ENCODE measurements around the gene NLK.
"Not testable (repeated sequence)": the region's sequence is repeated elsewhere in the genome, so short reads cannot be mapped to it uniquely, and the experiment has no call there.

The NLK gene

DNA sequence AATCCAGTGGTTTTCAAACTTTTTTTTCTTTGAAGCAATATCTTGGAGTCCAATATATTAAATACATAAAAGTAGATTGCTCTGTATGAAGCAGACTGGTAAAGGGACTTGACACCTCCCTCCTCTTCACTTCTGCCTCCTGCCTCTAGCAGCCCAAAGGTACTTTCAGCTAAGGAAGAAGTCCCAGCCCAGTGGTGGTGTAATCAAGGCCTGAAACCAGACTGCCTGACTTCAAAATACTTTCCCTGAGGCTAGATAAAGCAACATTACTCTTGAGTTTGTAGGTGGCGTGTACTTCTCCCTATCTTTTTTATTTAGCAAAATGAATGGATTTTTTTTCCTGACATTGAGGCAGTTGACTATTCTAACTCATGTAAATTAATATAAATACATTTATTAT, 154.2 kb downstream of the NLK start:
- DNase-seq (ENCODE audit: low spot score): no peak

DNA sequence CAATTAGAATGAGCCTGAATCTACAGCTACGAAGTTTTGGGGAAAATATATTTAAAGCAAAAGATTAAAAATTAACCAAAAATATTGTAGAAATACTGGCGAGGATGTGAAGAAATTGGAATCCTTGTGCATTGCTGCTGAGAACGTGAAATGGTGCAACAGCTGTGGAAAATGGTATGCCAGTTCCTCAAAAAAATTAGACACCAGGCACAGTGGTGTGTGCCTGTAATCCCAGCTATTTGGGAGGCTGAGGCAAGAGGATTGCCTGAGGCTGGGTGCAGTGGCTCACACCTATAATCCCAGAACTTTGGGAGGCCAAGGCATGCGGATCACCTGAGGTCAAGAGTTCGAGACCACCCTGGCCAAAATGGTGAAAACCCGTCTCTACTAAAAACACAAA, 156.6 kb downstream of the NLK start:
- DNase-seq (ENCODE audit: low spot score): no peak

DNA sequence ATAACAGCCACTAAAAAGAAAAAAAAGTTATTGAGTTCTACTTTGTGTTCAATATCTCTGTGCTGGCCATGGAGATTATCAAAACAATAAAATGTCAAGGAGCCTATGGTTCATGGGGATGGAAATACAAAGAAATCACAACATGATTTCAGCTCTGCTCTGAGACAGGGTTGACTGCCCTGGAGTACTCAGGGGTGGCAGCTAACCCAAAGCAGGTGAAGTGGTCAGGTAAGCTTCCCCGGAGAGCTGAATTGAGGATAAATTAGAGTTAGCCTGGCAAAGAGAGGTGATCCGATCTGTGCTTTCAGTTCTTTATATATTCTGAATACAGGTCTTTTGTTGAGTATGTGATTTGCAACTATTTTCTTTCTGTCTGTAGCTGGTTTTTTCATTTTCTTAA, 157.3 kb downstream of the NLK start:
- DNase-seq (ENCODE audit: low spot score): no peak

DNA sequence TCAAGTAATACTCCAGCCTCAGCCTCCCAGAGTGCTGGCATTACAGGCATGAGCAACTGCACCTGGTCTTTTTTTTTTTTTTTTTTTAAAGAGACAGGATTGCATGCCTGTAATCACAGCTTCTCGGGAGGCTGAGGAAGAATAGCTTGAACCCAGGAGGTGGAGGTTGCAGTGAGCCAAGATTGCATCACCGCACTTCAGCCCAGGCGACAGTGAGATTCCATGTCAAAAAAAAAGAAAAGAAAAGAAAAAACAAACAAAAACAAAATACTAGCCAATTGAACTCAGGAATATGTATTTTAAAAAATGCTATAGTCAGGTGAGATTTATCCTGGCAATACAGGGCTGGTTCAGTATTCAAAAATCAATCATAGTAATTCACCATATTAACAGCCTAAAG, 158.8 kb downstream of the NLK start:
- DNase-seq (ENCODE audit: low spot score): no peak

DNA sequence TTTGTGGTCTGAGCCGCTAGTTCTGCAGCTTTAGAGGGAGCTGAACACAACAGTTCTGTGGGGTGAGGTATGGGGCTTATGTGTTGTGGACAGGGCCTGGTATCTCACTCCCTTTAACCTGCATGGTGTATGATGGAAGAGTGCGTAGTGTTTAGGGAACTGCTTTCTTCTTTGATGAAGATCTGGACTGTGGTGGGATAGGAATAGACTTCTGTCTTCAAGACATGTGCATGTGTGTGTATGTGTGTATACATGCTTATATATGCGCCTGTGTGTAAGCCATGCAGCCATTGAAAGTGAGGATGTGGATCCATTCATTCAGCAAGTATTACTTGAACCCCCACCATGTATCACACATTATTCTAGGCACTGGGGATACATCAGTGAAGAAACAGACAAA, 161.8 kb downstream of the NLK start:
- no peak for DNase-seq (ENCODE audit: low spot score)

DNA sequence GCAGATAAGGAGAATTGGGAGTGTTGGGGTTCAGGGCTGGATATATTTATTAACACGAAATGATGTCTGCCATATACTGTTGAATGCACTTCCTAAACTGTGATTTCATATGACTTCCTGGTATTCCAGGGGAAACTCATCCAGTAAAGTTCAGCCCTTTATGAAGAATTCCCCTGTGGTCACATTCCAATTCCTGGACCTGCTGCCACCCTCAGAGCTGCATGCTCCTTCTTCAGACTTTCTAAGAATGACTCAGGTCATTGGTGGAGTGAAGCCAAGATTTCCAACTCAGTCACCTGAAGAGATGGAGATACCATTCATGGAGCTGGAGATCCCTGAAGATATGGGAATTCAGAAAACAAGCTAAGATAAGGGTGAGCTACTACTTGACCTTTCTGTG, 162.3 kb downstream of the NLK start:
- no peak for DNase-seq (ENCODE audit: low spot score)

DNA sequence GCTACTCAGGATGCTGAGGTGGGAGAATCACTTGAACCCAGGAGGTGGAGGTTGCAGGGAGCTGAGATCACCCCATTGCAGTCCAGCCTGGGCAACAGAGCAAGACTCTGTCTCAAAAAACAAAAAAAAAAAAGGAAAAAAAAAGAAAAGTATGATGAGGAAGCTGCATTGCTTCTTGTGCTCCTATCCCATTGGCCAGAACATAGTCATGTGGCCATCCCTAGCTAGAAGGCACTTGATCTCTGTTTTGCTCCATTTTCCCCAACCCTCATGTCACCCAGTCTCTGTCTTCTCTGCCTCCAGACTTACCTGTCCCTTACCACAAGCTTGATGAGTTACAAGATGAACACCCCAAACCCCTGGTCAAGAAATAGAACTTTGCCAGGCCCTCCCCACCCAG, 163.8 kb downstream of the NLK start:
- no peak for DNase-seq (ENCODE audit: low spot score)

DNA sequence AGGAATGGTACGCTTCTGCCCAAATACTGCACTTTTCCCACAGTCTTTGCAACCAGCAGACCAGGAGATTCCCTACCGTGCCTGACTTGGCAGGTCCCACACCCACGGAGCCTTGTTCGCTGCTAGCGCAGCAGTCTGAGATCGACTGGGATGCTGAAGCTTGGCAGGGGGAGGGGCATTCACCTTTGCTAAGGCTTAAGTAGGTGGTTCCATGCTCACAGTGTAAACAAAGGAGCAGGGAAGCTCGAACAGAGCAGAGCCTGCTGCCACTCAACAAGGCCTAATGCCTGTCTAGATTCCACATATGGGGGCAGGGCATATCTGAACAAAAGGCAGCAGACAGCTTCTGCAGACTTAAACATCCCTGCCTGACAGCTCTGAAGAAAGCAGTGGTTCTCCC, 169.3 kb downstream of the NLK start:
- DNase-seq (ENCODE audit: low spot score): no peak

DNA sequence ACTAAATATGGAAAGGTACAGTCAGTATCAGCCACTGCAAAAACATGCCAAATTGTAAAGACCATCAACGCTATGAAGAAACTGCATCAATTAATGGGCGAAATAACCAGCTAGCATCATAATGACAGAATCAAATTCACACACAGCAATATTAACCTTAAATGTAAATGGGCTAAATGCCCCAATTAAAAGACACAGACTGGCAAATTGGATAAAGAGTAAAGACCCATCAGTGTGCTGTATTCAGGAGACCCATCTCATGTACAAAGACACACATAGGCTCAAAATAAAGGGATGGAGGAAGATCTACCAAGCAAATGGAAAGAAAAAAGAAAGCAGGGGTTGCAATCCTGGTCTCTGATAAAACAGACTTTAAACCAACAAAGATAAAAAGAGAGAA, 171.1 kb downstream of the NLK start:
- DNase-seq (ENCODE audit: low spot score): not testable (repeated sequence)

DNA sequence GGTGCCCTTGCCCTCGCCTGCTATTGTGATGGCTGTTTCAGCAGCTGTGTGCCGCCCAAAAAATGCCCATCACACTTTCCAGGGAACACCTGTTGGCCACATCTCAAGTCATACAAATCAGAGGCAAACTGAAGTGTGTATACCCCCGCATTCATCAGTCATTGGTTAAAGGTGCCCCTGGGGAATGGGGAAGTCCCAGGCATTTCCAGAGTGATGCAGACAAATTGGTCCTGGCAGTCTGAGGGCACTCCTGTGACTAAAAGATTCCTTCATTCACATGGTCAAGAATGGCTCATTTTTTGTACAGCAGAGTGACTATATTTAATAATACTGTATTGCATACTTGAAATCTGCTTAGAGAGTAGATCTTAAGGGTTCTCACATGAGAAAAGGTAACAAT, 173.6 kb downstream of the NLK start:
- DNase-seq (ENCODE audit: low spot score): no peak

DNA sequence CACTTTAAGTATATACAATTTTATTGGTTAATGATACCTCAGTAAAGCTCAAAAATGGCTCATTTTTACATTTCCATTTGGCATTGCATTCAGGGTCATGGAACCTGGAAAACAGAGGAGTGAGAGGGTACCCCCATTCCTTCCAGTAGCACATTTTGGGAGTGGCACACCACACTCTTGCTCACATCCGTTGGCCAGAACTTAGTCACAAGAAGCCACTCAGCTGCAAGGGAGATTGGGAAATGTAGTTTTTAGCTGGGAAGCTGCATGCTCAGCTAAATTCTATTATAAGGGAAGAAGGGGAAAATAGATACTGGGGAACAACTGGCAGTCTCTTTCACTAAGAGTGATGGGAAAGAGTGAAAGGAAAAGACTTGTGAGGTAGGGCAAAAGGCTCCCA, 174.1 kb downstream of the NLK start:
- DNase-seq (ENCODE audit: low spot score): peak; percentile 61

DNA sequence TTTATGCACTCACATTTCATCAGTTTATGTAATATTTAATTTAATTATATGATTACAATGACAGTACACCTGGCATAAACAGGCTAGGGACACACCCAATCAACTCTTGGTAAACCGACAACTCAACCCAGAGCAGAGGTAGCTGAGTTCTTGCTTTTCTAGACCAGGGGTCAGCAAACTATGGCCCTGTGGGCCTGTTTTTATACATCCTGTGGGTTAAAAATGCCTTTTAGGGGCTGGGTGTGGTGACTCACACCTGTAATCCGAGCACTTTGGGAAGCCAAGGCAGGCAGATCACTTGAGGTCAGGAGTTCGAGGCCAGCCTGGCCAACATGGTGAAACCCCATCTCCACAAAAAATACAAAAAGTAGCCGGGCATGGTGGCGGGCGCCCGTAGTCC, 177.3 kb downstream of the NLK start:
- no peak for DNase-seq (ENCODE audit: low spot score)

DNA sequence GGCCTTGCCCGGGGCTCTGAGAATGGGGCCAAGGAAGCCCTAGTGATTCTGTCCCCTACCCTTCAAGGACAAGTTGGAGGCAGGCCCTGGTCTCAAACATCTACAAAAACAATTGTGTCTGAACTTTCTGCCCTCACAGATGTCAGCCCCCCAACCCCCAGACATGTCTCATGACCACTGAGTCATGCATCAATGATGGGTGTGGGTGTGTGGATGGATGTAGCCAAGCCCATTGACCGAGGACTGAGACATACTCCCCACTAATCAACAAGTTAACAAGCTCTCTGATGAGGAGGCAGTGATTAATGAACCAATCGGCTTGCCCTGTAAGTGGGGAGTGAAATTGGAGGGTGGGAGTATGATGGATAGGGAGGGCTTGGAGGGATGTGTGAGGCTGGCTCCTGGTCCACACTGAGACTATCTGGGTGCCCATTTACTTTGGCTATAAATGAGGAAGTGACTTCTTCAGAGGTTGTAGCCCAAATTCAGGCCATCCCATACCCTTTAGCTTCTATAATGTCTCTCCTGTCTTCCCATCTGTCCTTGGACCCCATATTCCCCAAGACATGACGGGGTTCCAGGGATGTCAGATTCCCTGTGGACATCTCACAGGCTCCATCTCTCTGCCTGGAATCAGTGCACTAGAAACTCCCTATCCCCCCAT, 179.4 kb downstream of the NLK start:
- no peak for DNase-seq (ENCODE audit: low spot score)

DNA sequence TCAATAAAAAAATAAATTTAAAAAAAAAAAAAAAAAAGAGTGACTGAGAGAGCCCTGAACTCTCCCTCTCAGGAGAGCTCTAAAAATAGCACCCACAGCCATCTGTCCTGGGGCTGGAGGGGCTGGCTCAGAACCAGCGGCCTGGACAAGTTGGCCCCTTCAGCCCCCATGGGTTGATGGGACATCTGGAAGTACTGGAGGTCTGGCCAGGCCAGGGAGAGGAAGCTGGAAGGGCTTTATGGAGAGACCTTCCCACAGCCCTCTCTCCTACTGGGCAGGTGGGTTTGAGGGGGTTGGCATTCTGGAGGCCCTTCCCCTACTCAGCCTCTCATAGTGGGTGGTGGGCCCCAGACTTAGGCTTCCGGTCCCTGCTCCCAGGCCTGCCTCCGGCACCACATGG, 182.8 kb downstream of the NLK start:
- DNase-seq (ENCODE audit: low spot score): no peak

DNA sequence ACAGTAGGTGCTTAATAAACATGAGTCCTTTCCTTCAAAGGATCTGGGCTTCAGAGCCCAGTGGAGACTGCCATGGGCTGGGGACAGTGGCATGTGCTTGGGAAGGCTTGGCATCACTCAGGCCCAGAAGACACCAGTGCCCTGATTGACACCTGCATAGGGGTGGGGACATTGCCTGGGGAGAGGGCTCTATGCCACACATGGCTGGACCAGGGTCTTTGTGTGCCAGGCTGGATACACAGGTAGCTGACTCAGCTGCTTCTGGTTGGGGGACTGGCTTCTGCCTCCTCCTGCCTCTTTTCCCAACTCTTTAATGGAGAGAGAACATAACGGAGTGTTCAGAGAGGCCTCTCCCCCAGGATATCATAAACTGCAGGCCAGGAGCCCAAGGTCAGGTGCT, 183.4 kb downstream of the NLK start:
- no peak for DNase-seq (ENCODE audit: low spot score)

DNA sequence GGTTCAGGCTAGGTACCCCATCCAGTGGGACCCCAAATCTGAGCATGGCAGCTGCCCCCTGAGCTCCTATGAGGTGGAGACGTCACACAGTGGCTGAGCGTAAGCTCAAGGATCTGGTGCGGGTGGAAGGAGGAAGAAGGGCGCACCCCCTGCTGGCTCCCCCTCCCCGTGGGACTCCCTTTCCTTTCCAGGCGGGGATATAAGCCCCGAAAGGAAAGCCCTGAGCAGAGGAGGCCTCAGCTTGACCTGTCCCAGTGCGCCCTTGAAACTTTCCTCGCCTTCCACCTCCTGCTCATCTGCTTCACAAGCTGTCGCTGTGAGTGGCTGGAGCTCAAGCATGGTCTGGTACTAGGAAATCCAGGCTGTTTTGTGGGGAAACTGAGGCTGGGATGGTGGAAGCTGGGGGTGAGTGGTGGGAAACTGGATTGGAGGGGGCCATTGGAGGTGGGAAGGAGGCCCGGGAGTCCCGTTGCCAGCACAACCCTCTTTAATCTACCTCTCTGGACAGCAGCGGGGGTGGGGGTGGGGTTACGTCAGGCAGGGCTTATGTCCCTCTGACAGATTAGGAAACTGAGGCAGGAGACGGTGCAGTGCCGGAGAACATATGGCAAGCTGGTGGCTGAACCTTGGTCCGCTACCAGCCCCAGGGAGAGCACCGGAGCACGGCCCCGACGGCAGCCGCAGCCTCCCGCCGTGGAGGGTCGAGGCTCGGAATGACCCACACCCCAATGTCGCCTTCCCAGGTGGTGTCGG, 184.3 kb downstream of the NLK start:
- no peak for DNase-seq (ENCODE audit: low spot score)

DNA sequence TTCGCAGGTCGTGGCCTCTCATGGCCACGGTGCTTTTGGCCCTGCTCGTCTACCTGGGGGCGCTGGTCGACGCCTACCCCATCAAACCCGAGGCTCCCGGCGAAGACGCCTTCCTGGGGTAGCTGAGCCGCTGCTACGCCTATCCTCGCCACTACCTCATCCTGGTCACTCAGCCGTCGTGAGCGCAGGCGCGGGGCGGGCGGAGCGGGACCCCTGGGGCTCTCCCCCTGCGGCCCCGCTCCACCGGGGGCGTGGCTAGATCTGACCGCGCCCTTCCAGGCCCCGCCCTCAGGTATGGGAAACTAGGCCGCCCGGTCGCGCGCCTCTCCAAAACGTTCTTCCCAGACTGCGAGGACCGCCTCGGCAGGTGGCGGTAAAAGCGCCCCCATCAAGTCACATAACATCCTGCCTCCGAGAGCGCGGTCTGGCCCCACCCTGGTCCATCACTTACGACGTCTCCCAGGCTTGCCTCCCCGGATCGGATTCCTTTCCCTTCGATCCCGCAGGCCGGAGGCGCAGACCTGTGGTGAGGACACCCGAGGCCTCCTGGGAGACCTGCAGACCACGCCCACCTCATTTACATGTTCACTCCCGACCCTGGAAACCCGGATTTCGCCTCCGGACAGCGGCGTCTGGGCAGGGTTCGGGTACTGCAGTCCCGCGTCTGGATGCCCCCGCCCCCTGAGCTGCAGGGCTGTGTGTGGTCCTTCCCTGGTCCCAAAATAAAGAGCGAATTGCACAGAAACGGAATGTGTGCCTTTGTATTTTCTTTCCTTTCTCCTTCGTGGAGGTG, 185.0 kb downstream of the NLK start:
- peak; percentile 46 for DNase-seq (ENCODE audit: low spot score)

DNA sequence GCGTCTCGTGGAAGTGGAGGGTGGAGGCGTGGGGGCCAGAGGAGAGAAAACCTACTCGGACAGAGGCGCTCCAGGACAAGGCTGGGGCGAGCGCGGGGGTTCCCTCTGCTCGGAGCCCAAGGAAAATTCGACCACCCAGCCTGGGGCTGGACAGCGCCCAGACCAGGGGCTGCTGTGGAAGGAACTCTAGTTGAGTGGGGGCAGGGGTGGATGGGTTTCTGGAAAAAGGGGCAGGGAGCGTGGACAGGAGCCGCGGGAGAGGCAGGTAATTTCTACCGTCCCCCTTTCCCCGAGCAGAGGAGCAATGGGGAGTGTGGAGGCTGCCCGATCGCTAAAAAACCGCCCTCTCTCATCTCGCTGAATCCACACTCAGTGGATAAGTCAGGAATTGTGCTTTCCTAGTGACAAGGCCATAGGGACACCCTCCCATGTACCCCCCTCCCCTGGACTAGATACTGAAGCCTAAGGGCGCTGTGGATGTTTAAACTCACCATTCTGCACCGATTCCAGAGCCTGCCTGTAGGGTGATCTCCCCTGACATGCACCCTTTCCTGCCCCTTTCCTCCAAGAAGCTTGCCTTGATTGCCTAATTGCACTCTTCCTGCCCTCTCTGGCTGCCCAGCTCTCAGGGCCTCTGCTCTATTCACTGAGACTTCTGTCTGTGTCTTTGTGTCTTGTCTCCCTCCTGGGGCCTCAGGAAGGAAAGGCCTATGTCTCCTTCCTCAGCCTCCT, 185.8 kb downstream of the NLK start:
- DNase-seq (ENCODE audit: low spot score): no peak

DNA sequence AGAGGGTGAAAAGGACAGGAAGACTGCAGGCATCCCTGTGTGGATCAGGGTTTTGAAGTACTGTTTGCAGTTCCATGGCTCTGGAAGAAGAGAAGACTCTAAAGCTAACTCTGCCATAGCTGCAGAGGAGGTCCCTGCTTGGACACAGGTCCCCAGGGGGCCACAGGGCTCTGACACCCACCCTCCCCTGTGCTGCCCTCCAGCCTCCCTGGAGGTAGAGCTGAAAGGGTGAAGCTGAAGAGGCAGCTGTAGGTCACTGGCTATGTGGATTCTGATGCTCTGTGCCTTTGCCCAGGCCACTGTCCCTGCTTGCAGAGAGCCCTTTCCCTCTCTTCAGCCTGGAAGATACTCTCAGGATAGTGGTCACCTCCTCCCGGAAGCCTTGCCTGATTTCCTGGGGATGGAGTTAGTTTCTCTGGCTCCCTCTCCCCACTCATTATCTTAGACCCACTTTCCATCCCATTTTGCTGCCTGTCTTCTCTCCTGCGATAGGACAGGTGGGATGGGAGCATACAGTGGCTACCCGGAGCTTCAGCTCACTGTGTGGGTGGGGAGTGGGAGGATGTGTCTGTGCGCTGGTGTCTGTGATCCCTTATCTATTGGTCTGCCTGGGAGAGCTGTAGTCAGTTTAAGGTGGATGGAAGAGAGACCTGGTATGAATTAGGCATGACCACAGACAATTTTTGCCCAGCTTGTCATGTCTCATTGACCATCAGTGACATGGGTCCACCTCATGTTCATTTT, 186.7 kb downstream of the NLK start:
- DNase-seq (ENCODE audit: low spot score): peak; percentile 4

DNA sequence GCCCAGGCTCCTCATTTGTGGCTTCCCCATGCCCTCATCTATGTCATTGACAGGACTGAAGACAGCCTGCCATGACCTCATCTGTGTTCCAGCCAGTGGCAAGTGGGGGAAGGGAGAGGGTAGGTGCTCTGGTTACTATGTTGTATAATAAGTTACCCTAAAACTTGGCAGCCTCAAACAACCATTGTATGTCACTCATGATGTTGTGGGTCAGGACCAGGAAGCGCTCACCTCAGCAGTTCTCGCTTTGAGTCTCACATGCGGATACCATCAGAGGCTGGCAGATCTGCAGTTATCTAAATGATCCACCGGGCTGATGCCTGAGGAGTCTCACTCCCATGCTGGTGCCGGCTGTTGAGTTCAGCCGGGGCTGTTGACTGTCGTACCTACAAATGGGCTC, 187.5 kb downstream of the NLK start:
- DNase-seq (ENCODE audit: low spot score): peak; percentile 5

DNA sequence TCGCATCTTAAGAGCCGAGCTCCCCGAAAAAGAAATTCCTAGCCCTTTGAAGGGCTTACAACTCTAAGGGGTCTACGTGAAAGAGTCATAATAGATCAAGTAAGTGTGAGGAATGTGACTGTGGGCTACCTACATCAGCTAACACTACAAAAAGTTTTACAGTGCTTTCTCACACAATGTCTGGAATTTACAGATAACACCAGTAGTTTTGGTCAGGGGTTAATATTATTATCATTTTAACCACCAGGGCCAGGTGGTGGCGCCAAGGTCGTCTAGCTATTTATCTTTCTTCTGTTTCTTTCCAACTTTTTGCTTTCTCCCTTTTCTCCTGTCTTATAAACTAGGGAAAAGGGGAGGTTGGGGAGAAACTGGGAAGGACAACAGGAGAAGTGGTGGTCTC, 188.1 kb downstream of the NLK start:
- DNase-seq (ENCODE audit: low spot score): not testable (repeated sequence)

DNA sequence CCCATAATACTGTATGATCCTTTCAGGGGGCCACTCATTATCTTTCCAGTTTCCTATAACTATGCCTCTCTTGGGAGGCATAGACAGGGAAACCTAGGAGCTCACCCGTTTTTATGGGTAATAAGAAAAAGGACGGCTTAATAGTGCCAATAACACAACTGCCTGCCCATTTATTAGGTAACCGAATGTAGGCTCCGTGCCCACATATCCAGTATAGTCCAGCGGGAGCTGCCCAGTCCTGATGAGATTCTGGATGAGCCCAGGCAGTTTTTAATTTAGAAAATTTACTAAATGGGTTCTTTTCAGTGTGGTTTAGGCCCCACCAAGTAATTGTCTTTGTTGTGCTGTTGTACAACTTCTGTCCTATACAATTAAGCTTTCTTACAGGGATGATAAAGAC, 189.1 kb downstream of the NLK start:
- not testable (repeated sequence) for DNase-seq (ENCODE audit: low spot score)

Measured in AG20443 (cell line).